ENCODE results near the gene MAOA.

MAOA gene

DNA sequence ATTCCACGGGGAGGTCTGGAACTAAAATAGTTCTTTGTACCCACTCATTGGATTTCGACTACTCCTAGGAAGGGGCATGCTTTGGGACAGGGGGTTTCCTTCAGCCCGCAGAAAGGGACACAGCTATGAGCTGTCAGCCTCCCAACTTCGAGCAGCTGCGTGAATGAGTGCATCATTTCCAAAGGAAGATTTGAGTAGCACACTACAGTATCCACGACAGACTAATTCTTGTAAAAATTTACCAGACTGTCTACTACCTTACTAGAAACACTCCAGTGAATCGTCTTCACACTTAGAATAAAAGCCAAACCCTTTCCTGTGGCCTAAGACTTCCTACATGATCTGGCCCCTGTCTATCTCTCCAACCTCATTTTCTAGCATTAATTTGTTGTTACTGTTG is 101.9 kb downstream of the MAOA start:
- DNase-seq (ENCODE audit: low spot score) = no peak

DNA sequence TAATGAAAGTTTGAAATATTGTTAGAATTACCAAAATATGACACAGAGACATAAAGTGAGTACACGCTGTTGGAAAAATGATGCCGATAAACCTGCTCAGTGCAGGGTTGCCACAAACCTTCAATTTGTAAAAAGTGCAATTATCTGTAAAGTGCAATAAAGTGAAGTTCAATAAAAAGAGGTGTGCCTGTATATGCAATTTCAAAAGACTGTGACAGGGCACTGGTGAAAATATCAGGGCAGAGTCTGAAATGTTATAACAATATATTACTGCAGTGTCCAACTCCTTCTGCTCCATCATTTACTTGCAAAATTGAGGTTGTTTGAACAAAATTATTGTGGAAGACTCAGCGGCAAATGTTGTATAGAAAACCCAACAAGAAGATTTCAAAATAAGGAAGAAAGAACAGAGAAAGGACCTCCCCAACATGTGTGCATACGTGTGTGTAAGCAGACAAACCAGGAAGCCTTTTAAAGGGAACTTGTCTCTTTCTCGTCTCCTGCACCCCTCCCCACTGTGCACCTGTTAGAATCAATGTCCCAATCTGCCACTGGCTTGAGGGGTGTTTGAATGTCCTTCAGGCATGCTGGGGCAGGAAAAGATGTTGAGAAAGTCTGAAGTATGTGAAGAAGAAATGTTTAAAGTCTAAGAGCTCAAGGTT is 130.0 kb downstream of the MAOA start:
- DNase-seq (ENCODE audit: low spot score) = no peak
